Neural crest cell (in vitro differentiated cells): ENCODE results near the gene HYPK. TPM values are rescaled to one million over a fixed set of nuclear protein-coding genes. Genes with fewer than 3 reads are reported as not detected.

Source experiments
- DNase-seq: peaks from one replicate; pipeline ENCODE4 v3.0.0; 2021; ENCODE audit warnings: low read depth, mixed read lengths, low spot score
- H3K27ac Mint-ChIP-seq: one replicate; pipeline ENCODE4 v1.8.0; 2021; ENCODE audit warnings: mild to moderate bottlenecking, mixed read lengths; ENCODE audit not compliant: unreplicated experiment
- H3K27me3 Mint-ChIP-seq: 2 replicates; pipeline ENCODE4 v1.8.0; 2021; ENCODE audit warnings: low read depth, mild to moderate bottlenecking, mixed read lengths
- H3K36me3 Mint-ChIP-seq: 2 replicates; pipeline ENCODE4 v1.8.0; 2021; ENCODE audit warnings: low read depth, mild to moderate bottlenecking, mixed read lengths
- H3K4me1 Mint-ChIP-seq: 2 replicates; pipeline ENCODE4 v1.8.0; 2021; ENCODE audit warnings: mixed read lengths
- H3K4me3 Mint-ChIP-seq: one replicate; pipeline ENCODE4 v1.8.0; 2021; ENCODE audit warnings: mild to moderate bottlenecking, mixed read lengths
- H3K9me3 Mint-ChIP-seq: 2 replicates; pipeline ENCODE4 v1.8.0; 2021; ENCODE audit warnings: mixed read lengths
- total RNA-seq: library from RNA; stranded (reverse); gene quantifications from 2 replicates; pipeline ENCODE4 v1.2.1, GENCODE V29; 2021
- TF ChIP-seq, protein P1 (sequence below): fragments of 200-600 bp; sonication (generic); conservative IDR thresholded peaks from 2 replicates; pipeline ENCODE4 v1.5.0; 2021; ENCODE audit warnings: antibody characterized with exemption, mild to moderate bottlenecking

Gene HYPK
- total RNA-seq, 1 donor from 2014 or later: 12.0 TPM

DNA sequence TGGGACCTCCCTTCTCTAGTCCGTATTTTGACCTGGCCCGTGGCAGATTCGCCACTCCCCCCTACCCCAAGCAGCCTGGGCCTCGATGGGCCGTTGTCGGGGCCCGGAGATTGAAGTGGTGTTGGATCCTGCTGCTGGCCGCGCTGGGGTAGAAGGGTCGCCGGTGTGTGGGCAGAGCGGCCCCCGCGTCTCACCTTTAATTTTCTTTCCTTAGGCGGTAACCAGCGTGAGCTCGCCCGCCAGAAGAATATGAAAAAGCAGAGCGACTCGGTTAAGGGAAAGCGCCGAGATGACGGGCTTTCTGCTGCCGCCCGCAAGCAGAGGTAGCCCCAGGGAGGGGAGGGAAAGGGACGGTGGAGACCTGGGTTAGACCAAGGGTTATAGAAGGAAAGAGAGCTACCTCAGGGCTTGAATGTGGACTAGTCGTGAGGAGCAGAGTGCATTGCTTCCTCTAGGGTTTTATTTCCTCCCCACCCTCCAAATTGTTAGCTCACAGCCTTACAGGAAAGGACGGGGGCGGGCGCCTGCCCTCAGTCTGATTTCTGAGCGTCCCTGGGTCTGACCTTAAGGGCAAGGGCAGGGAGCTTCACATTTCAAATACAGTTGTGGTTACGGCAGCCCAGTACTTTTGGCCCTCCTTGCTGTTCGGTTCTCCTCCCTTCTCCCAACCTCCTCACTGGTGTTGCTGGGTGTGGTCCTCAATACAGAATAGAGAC lies 7.5 kb upstream of the HYPK start:
- DNase-seq: no peak
- Mint-ChIP-seq H3K4me3 (peak overlapping the region; percentile 99), H3K9me3 (no peaks in the 10 kb centered on the region), H3K36me3 (peaks cover 3% of the 10 kb centered on the region), H3K27me3 (no peaks in the 10 kb centered on the region), H3K27ac (peak overlapping the region; percentile 98), H3K4me1 (peaks cover 32% of the 10 kb centered on the region)
- TF ChIP-seq, protein P1, sequence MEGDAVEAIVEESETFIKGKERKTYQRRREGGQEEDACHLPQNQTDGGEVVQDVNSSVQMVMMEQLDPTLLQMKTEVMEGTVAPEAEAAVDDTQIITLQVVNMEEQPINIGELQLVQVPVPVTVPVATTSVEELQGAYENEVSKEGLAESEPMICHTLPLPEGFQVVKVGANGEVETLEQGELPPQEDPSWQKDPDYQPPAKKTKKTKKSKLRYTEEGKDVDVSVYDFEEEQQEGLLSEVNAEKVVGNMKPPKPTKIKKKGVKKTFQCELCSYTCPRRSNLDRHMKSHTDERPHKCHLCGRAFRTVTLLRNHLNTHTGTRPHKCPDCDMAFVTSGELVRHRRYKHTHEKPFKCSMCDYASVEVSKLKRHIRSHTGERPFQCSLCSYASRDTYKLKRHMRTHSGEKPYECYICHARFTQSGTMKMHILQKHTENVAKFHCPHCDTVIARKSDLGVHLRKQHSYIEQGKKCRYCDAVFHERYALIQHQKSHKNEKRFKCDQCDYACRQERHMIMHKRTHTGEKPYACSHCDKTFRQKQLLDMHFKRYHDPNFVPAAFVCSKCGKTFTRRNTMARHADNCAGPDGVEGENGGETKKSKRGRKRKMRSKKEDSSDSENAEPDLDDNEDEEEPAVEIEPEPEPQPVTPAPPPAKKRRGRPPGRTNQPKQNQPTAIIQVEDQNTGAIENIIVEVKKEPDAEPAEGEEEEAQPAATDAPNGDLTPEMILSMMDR: no peak

DNA sequence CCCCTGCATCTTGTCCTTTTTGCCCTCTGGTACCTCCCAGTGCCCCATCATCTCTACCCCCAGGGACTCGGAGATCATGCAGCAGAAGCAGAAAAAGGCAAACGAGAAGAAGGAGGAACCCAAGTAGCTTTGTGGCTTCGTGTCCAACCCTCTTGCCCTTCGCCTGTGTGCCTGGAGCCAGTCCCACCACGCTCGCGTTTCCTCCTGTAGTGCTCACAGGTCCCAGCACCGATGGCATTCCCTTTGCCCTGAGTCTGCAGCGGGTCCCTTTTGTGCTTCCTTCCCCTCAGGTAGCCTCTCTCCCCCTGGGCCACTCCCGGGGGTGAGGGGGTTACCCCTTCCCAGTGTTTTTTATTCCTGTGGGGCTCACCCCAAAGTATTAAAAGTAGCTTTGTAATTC lies 6.8 kb upstream of the HYPK start:
- peaks cover 35% of the 10 kb centered on the region for H3K4me1 Mint-ChIP-seq
- H3K27ac Mint-ChIP-seq: peak overlapping the region; percentile 69
- H3K27me3 Mint-ChIP-seq: no peaks in the 10 kb centered on the region
- H3K4me3 Mint-ChIP-seq: peak overlapping the region; percentile 99
- peaks cover 7% of the 10 kb centered on the region for H3K36me3 Mint-ChIP-seq
- H3K9me3 Mint-ChIP-seq: no peaks in the 10 kb centered on the region
- no peak for DNase-seq
- TF ChIP-seq, protein P1: no peak

DNA sequence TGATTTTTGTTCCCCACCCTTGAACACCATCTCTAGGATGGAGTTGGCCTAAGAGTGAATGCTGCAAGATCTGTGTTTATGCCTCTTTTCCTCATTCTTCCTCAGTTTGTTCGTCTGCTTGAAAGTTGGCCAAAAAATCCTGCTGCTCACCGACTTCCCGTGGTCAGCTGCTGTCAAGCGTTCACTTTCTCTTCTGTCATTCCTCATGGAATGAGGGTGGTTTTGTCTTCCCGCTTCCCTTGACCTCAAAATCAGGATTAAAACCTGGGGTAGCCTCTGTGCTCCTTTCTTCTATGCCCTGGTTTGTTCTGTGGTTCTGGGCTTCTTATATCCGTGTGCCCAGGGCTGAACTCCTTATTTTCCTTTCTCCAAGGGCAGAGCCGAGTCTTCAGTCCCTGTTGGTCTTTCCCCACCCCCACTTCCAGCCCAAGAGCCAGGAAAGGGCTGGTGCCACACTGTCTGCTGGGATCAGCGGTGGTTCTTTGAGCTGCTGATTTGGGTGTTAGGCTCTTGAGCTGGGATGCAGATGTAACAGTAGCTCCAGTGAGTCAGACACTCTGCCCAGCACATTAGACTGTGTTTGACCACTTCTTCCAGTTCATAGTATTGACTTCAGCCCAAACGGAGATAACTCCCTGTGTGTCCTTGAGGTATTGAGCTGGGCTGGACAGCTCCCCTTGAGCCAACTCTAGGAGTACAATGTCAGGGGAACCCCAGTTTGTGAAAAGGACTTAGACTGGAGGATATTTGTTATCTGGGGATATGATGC lies 5.9 kb upstream of the HYPK start:
- no peak for DNase-seq
- peaks cover 14% of the 10 kb centered on the region for H3K36me3 Mint-ChIP-seq
- H3K4me1 Mint-ChIP-seq: peaks cover 39% of the 10 kb centered on the region
- no peaks in the 10 kb centered on the region for H3K9me3 Mint-ChIP-seq
- peak overlapping the region; percentile 57 for H3K27ac Mint-ChIP-seq
- peak overlapping the region; percentile 99 for H3K4me3 Mint-ChIP-seq
- H3K27me3 Mint-ChIP-seq: no peaks in the 10 kb centered on the region
- TF ChIP-seq, protein P1: no peak

DNA sequence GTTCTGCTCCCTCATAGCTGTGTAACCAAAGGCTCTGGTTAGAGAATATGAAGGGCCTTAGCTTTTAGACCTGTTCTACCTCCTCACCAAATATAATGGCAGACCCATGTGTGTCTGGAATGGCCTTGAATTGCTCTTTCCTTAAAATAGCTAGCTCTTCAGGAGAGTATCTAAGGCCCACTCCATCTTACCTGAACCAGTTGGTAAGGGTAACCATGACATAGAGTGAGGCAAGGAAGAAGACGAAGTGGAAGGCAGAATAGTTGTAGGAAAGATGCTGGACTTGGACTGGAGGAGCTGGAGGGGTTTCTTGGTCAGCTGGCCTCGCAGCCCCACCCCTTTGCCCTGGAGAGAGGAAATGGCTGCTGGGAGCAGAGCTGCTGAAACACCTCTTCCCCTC lies 5.2 kb upstream of the HYPK start:
- Mint-ChIP-seq H3K27me3 (no peaks in the 10 kb centered on the region), H3K36me3 (peaks cover 17% of the 10 kb centered on the region), H3K4me3 (peak overlapping the region; percentile 99), H3K4me1 (peaks cover 46% of the 10 kb centered on the region), H3K9me3 (no peaks in the 10 kb centered on the region), H3K27ac (peak overlapping the region; percentile 27)
- DNase-seq: no peak
- TF ChIP-seq, protein P1: no peak

DNA sequence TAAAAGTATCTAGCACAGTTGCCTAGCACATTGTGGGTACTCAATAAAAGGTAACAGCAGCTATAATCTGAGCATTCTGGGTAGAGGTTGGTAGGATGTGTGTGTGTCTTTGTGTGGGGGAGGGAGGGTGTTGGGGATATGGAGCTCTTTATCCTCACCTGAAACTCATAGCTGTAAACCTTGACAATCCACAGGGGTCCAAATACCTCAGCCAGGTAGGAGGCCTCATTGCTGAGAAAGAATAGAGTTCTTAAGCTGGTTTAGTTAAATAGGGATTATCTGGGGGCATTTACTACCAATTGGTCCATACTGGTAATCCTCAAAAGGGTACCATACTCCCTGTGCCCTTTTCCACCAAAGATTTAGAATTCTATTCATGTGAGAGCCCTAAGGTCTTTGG lies 4.4 kb upstream of the HYPK start:
- Mint-ChIP-seq H3K9me3 (no peaks in the 10 kb centered on the region), H3K4me1 (peaks cover 53% of the 10 kb centered on the region), H3K27me3 (no peaks in the 10 kb centered on the region), H3K4me3 (peak overlapping the region; percentile 99), H3K27ac (no peak overlapping the region), H3K36me3 (peaks cover 21% of the 10 kb centered on the region)
- TF ChIP-seq, protein P1: no peak
- no peak for DNase-seq
